ENCODE data around the gene DCUN1D2. TPM values are rescaled to one million over a fixed set of nuclear protein-coding genes. Genes with fewer than 3 reads are reported as not detected.

The DCUN1D2 gene
- polyA plus RNA-seq, 4 donors, result 17.8 to 35.2 (median 19.4) TPM

GRCh38 chr13:113520571-113520970, 30.1 kb upstream of the DCUN1D2 start:
- DNase-seq (ENCODE audit: low read depth in 4 of 4, low spot score in 3 of 4), result no peak

GRCh38 chr13:113519556-113519955, 29.0 kb upstream of the DCUN1D2 start:
- no peak for DNase-seq (ENCODE audit: low read depth in 4 of 4, low spot score in 3 of 4)

- no peak for DNase-seq (ENCODE audit: low read depth in 4 of 4, low spot score in 3 of 4)
Measured at GRCh38 chr13:113518076-113518803, 27.7 kb upstream of the DCUN1D2 start.

- DNase-seq (ENCODE audit: low read depth in 4 of 4, low spot score in 3 of 4), result no peak
Measured at GRCh38 chr13:113514847-113515246, 24.3 kb upstream of the DCUN1D2 start.

- DNase-seq (ENCODE audit: low read depth in 4 of 4, low spot score in 3 of 4), result no peak
Measured at GRCh38 chr13:113513761-113514160, 23.2 kb upstream of the DCUN1D2 start.

- DNase-seq (ENCODE audit: low read depth in 4 of 4, low spot score in 3 of 4), result no peak
Measured at GRCh38 chr13:113511361-113511760, 20.9 kb upstream of the DCUN1D2 start.

- no peak for DNase-seq (ENCODE audit: low read depth in 4 of 4, low spot score in 3 of 4)
Measured at GRCh38 chr13:113510871-113511270, 20.4 kb upstream of the DCUN1D2 start.

GRCh38 chr13:113509989-113510388, 19.5 kb upstream of the DCUN1D2 start:
- DNase-seq (ENCODE audit: low read depth in 4 of 4, low spot score in 3 of 4), result no peak

GRCh38 chr13:113508521-113509254, 18.2 kb upstream of the DCUN1D2 start:
- DNase-seq (ENCODE audit: low read depth in 4 of 4, low spot score in 3 of 4), result no peak

- no peak for DNase-seq (ENCODE audit: low read depth in 4 of 4, low spot score in 3 of 4)
Measured at GRCh38 chr13:113507505-113508345, 17.2 kb upstream of the DCUN1D2 start.

- no peak for DNase-seq (ENCODE audit: low read depth in 4 of 4, low spot score in 3 of 4)
Measured at GRCh38 chr13:113506871-113507388, 16.4 kb upstream of the DCUN1D2 start.

GRCh38 chr13:113506025-113506685, 15.6 kb upstream of the DCUN1D2 start:
- DNase-seq (ENCODE audit: low read depth in 4 of 4, low spot score in 3 of 4), result no peak

- no peak for DNase-seq (ENCODE audit: low read depth in 4 of 4, low spot score in 3 of 4)
Measured at GRCh38 chr13:113502686-113503085, 12.2 kb upstream of the DCUN1D2 start.

- DNase-seq (ENCODE audit: low read depth in 4 of 4, low spot score in 3 of 4), result no peak
Measured at GRCh38 chr13:113500530-113501265, 10.2 kb upstream of the DCUN1D2 start.

- no peak for DNase-seq (ENCODE audit: low read depth in 4 of 4, low spot score in 3 of 4)
Measured at GRCh38 chr13:113499936-113500335, 9.4 kb upstream of the DCUN1D2 start.

- no peak for DNase-seq (ENCODE audit: low read depth in 4 of 4, low spot score in 3 of 4)
Measured at GRCh38 chr13:113498905-113499304, 8.4 kb upstream of the DCUN1D2 start.

GRCh38 chr13:113497217-113497616, 6.7 kb upstream of the DCUN1D2 start:
- DNase-seq (ENCODE audit: low read depth in 4 of 4, low spot score in 3 of 4), result no peak

GRCh38 chr13:113495494-113496210, 5.1 kb upstream of the DCUN1D2 start:
- DNase-seq (ENCODE audit: low read depth in 4 of 4, low spot score in 3 of 4), result no peak

GRCh38 chr13:113493315-113493951, 2.9 kb upstream of the DCUN1D2 start:
- DNase-seq (ENCODE audit: low read depth in 4 of 4, low spot score in 3 of 4), result no peak
